ENCODE results near the gene SERPINA1. TPM values are rescaled to one million over a fixed set of nuclear protein-coding genes. Genes with fewer than 3 reads are reported as not detected.

The SERPINA1 gene
- polyA plus RNA-seq, 3 donors from 2014 or later, result 1.7 to 5.5 (median 3.0) TPM

- H3K27ac Mint-ChIP-seq, result no peak overlapping the region
- H3K4me1 Mint-ChIP-seq, result no peaks in the 10 kb centered on the region
- no peak for DNase-seq
- no peak overlapping the region for H3K4me3 Mint-ChIP-seq
- H3K27me3 Mint-ChIP-seq (ENCODE audit: low read depth in 3 of 3), result peaks cover 0 to 4% (median 3%) of the 10 kb centered on the region in 3 donors
- H3K9me3 Mint-ChIP-seq, result no peaks in the 10 kb centered on the region
- no peaks in the 10 kb centered on the region for H3K36me3 Mint-ChIP-seq
These were observed 2.8 kb downstream of the SERPINA1 start for GRCh38 chr14:94385553-94386057.

GRCh38 chr14:94384342-94384741 is 4.1 kb downstream of the SERPINA1 start:
- Mint-ChIP-seq H3K9me3 (no peaks in the 10 kb centered on the region), H3K27me3 (ENCODE audit: low read depth in 3 of 3) (peaks cover 0 to 4% (median 2%) of the 10 kb centered on the region in 3 donors), H3K4me1 (no peaks in the 10 kb centered on the region), H3K27ac (no peak overlapping the region), H3K4me3 (no peak overlapping the region), H3K36me3 (no peaks in the 10 kb centered on the region)
- no peak for DNase-seq

GRCh38 chr14:94383777-94384176 is 4.6 kb downstream of the SERPINA1 start:
- Mint-ChIP-seq H3K9me3 (no peaks in the 10 kb centered on the region), H3K27ac (no peak overlapping the region), H3K4me3 (no peak overlapping the region), H3K27me3 (ENCODE audit: low read depth in 3 of 3) (peaks cover 0 to 2% (median 2%) of the 10 kb centered on the region in 3 donors), H3K4me1 (no peaks in the 10 kb centered on the region), H3K36me3 (no peaks in the 10 kb centered on the region)
- no peak for DNase-seq

DNA sequence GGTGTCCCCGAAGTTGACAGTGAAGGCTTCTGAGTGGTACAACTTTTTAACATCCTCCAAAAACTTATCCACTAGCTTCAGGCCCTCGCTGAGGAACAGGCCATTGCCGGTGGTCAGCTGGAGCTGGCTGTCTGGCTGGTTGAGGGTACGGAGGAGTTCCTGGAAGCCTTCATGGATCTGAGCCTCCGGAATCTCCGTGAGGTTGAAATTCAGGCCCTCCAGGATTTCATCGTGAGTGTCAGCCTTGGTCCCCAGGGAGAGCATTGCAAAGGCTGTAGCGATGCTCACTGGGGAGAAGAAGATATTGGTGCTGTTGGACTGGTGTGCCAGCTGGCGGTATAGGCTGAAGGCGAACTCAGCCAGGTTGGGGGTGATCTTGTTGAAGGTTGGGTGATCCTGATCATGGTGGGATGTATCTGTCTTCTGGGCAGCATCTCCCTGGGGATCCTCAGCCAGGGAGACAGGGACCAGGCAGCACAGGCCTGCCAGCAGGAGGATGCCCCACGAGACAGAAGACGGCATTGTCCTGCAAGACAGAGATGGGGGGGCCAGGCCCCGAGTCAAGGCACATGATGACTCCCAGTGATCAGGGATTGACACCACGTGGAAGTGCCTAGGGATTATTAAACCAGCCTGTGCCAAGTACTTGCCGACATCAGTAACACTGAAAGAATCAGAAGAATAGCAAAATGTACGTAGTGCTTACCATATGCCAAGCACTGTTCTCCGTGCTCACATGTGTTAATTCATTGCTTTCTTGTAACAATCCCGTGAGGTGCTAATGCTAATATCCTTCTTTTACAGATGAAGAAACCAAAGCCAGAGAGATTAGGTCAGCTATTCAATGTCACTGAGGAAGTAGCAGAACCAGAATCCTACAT is 5.4 kb downstream of the SERPINA1 start:
- Mint-ChIP-seq H3K4me3 (no peak overlapping the region), H3K4me1 (no peaks in the 10 kb centered on the region), H3K27me3 (ENCODE audit: low read depth in 3 of 3) (peaks cover 0 to 3% (median 0%) of the 10 kb centered on the region in 3 donors)

DNA sequence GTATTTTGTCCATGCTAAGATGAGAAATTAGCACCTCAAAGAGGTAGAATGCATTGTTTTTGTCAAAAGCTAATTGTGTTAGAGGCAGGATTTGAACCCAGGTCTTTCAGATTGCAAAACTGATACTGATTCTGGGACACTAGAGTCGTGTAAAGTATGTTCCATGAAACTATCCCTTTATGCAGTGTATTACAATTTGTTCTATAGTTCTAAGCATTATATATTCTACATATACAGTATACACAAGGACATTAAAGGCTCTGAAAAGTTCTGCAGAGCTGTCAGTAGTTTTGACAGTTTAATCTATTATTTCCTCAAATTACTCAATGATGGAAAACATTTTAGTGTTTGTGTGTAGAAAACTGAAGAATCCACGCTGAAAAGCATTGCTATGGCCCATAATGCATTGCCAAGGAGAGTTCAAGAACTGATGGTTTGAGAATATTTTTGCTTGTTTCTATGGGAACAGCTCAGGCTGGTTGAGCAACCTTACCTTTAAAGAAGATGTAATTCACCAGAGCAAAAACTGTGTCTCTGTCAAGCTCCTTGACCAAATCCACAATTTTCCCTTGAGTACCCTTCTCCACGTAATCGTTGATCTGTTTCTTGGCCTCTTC is 6.2 kb downstream of the SERPINA1 start:
- no peak overlapping the region for H3K4me3 Mint-ChIP-seq
- no peak for DNase-seq
- H3K9me3 Mint-ChIP-seq, result no peaks in the 10 kb centered on the region
- H3K36me3 Mint-ChIP-seq, result no peaks in the 10 kb centered on the region
- H3K4me1 Mint-ChIP-seq, result no peaks in the 10 kb centered on the region
- H3K27me3 Mint-ChIP-seq (ENCODE audit: low read depth in 3 of 3), result peaks cover 0 to 3% (median 0%) of the 10 kb centered on the region in 3 donors
- no peak overlapping the region for H3K27ac Mint-ChIP-seq

More for the DNA sequence above, 5.4 kb downstream of the SERPINA1 start:
- H3K36me3 Mint-ChIP-seq, result no peaks in the 10 kb centered on the region
- no peak for DNase-seq
- no peak overlapping the region for H3K27ac Mint-ChIP-seq
- no peaks in the 10 kb centered on the region for H3K9me3 Mint-ChIP-seq

DNA sequence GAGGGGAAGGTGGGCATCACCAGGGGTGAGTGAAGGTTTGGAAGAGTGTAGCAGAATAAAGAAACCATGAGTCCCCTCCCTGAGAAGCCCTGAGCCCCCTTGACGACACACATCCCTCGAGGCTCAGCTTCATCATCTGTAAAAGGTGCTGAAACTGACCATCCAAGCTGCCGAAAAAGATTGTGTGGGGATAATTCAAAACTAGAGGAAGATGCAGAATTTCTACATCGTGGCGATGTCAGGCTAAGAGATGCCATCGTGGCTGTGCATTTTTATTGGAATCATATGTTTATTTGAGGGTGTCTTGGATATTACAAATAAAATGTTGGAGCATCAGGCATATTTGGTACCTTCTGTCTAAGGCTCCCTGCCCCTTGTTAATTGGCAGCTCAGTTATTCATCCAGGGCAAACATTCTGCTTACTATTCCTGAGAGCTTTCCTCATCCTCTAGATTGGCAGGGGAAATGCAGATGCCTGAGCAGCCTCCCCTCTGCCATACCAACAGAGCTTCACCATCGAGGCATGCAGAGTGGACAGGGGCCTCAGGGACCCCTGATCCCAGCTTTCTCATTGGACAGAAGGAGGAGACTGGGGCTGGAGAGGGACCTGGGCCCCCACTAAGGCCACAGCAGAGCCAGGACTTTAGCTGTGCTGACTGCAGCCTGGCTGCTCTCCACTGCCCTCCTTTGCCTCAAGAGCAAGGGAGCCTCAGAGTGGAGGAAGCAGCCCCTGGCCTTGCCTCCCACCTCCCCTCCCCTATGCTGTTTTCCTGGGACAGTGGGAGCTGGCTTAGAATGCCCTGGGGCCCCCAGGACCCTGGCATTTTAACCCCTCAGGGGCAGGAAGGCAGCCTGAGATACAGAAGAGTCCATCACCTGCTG is 7.0 kb downstream of the SERPINA1 start:
- peaks cover 0 to 2% (median 0%) of the 10 kb centered on the region in 3 donors for H3K27me3 Mint-ChIP-seq (ENCODE audit: low read depth in 3 of 3)
- no peak overlapping the region for H3K4me3 Mint-ChIP-seq
- no peaks in the 10 kb centered on the region for H3K36me3 Mint-ChIP-seq
- H3K9me3 Mint-ChIP-seq, result no peaks in the 10 kb centered on the region
- no peak for DNase-seq
- H3K4me1 Mint-ChIP-seq, result no peaks in the 10 kb centered on the region
- no peak overlapping the region for H3K27ac Mint-ChIP-seq

- Mint-ChIP-seq H3K36me3 (no peaks in the 10 kb centered on the region), H3K27me3 (ENCODE audit: low read depth in 3 of 3) (peaks cover 0 to 2% (median 0%) of the 10 kb centered on the region in 3 donors), H3K4me1 (no peaks in the 10 kb centered on the region), H3K27ac (no peak overlapping the region), H3K4me3 (no peak overlapping the region), H3K9me3 (no peaks in the 10 kb centered on the region)
- no peak for DNase-seq
These were observed 7.9 kb downstream of the SERPINA1 start for GRCh38 chr14:94380225-94381148.

DNA sequence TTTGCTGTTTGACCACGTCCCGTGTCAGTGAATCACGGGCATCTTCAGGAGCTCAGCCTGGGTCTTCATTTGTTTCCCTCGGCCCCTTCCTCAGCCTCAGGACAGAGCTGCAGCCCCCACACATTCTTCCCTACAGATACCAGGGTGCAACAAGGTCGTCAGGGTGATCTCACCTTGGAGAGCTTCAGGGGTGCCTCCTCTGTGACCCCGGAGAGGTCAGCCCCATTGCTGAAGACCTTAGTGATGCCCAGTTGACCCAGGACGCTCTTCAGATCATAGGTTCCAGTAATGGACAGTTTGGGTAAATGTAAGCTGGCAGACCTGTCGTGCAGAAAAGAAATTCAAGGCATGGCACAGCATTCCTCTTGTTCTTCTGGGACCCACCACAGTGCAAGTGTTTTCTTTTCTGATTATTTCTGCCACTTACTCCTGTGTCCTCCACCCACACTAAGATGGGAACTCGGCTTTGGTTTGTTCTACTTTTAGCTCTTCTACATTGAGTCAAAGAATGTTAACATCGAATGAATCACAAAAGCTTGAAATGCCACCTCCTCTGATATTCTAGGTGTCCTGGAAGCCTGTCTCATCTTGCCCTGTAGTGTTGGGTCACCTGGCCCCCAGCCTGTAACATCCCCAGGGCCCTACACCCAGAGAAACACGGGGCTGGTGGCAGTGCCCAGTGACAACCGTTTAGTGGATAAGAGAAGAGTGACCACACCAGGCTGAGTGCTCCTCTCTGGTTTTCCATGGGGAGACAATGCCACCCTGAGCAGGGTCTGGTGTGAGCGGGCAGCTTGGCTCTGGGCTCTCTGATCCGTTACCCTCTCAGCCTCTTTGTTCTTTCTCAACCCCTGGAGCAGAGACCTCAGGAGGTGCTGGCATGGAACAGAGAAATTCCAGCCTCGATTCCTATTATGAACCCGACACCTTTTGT is 8.8 kb downstream of the SERPINA1 start:
- H3K27ac Mint-ChIP-seq, result no peak overlapping the region
- H3K27me3 Mint-ChIP-seq (ENCODE audit: low read depth in 3 of 3), result peaks cover 0 to 3% (median 2%) of the 10 kb centered on the region in 3 donors
- no peaks in the 10 kb centered on the region for H3K4me1 Mint-ChIP-seq
- H3K36me3 Mint-ChIP-seq, result no peaks in the 10 kb centered on the region
- no peaks in the 10 kb centered on the region for H3K9me3 Mint-ChIP-seq
- H3K4me3 Mint-ChIP-seq, result no peak overlapping the region
- no peak for DNase-seq

GRCh38 chr14:94378527-94379290 is 9.7 kb downstream of the SERPINA1 start:
- Mint-ChIP-seq H3K36me3 (no peaks in the 10 kb centered on the region), H3K4me1 (no peaks in the 10 kb centered on the region), H3K9me3 (no peaks in the 10 kb centered on the region), H3K27me3 (ENCODE audit: low read depth in 3 of 3) (peaks cover 0 to 3% (median 2%) of the 10 kb centered on the region in 3 donors), H3K4me3 (no peak overlapping the region), H3K27ac (no peak overlapping the region)
- no peak for DNase-seq

GRCh38 chr14:94377866-94378470 is 10.4 kb downstream of the SERPINA1 start:
- Mint-ChIP-seq H3K27me3 (ENCODE audit: low read depth in 3 of 3) (peaks cover 0 to 3% (median 2%) of the 10 kb centered on the region in 3 donors), H3K36me3 (no peaks in the 10 kb centered on the region), H3K27ac (no peak overlapping the region), H3K4me3 (no peak overlapping the region), H3K4me1 (no peaks in the 10 kb centered on the region), H3K9me3 (no peaks in the 10 kb centered on the region)
- no peak for DNase-seq
